Suprapubic skin (tissue), 4 donors: Measurements from ENCODE around the gene PLA2G4F. TPM values are rescaled to one million over a fixed set of nuclear protein-coding genes. Genes with fewer than 3 reads are reported as not detected.

ENCODE experiments used
- DNase-seq, 2 donors: peaks; one replicate each; pipeline ENCODE4 v3.0.0-alpha.2; 2019; ENCODE audit warnings: low spot score in 2 of 2
- H3K27ac ChIP-seq: fragments of 200-600 bp; sonication (generic); one replicate; pipeline ENCODE4 v1.5.1; 2019
- H3K27me3 ChIP-seq: fragments of 200-600 bp; sonication (generic); one replicate; pipeline ENCODE4 v1.5.1; 2019
- H3K36me3 ChIP-seq: fragments of 200-600 bp; sonication (generic); one replicate; pipeline ENCODE4 v1.5.1; 2019
- H3K4me1 ChIP-seq: fragments of 200-600 bp; sonication (generic); one replicate; pipeline ENCODE4 v1.5.1; 2019
- H3K4me3 ChIP-seq: fragments of 200-600 bp; sonication (generic); one replicate; pipeline ENCODE4 v1.5.1; 2019; ENCODE audit warnings: mild to moderate bottlenecking
- H3K9me3 ChIP-seq: fragments of 200-600 bp; sonication (generic); one replicate; pipeline ENCODE4 v1.5.1; 2019
- EP300 ChIP-seq: sonication (generic); formaldehyde crosslinking; IDR thresholded peaks from one replicate; pipeline ENCODE4 v1.6.1; 2017; ENCODE audit warnings: antibody characterized with exemption
- POLR2A ChIP-seq, 2 donors: fragments of 450-650 bp; IDR thresholded peaks; one replicate each; pipeline ENCODE4 v1.6.1; 2017; ENCODE audit warnings: antibody characterized with exemption in 2 of 2, mild to moderate bottlenecking in 2 of 2, moderate library complexity in 2 of 2
- POLR2AphosphoS5 ChIP-seq, 3 donors: sonication (generic); formaldehyde crosslinking; IDR thresholded peaks; one replicate each; pipeline ENCODE4 v1.6.1; 2017; ENCODE audit warnings: antibody characterized with exemption in 3 of 3
- WGBS: methylation state at CpG from one replicate; pipeline ENCODE4 v1.1.5; 2018; 5-methylcytosine and 5-hydroxymethylcytosine counted together
- total RNA-seq, 4 donors: library from RNA; depleted of rRNA; stranded (reverse); fragments of >200 nt; gene quantifications; one replicate each; pipeline ENCODE4 v1.1.0, GENCODE V29; 2016
- TF ChIP-seq, protein P1 (sequence below), 2 donors: fragments of 200-600 bp in 1 of 2; fragments of 450-650 bp in 1 of 2; sonication (generic) in 1 of 2; IDR thresholded peaks; one replicate each; pipeline ENCODE4 v1.5.1; 2016 to 2019; ENCODE audit warnings: antibody characterized with exemption in 2 of 2, mild to moderate bottlenecking in 1 of 2, moderate library complexity in 1 of 2

Gene PLA2G4F
- total RNA-seq, 4 donors from 2014 or later = 209 to 311 (median 246) TPM

DNA sequence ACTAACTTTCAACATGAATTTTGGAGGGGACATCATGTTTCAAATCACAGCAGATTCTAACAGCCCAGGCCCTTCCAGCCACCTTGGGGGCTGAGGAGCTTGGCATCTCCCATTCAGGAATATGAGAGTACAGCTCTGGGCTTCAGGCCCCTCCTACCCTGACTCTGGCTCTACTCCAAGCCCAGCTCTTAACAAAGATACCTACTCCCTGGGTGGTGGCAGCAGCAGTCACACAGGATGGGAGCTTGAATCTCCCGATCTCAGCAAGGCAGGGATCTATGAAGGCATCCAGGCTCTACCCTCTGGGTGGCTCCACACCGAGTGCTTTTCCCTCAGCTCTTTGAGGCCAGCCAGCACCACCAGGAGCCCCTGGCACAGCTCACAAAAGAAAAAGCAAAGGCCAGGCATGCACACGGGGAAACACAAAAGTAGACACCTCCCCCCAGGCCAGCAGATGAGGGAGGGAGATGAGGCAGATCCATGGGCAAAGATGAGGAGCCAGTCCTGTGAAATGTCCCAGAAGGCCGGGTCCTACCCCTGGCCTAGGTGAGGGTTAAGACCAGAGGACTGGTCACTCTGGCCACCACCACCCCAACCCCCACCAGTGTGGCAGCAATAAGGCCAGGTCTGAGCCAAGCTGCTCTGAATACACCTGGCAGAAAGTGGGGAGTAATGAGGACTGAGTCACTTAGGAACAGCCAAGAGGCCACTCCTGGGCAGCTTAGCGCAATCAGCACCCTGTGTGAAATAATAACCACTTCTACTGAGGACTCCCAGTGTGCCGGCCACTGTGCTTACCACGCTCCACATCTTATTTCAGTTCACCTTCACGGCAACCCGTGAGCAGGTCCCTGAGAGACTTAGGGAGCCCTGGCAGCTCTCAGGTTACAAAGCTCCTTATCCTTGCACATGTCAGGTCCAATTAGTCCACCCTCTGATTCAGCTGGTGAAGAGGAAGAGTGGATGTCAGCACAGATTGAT lies 24.3 kb downstream of the PLA2G4F start:
- peaks cover 8% of the 10 kb centered on the region for H3K27me3 ChIP-seq
- no peak overlapping the region for H3K4me3 ChIP-seq
- DNase-seq = peak in 1 of 2 donors; percentile 48
- no peaks in the 10 kb centered on the region for H3K4me1 ChIP-seq
- no peaks in the 10 kb centered on the region for H3K9me3 ChIP-seq
- no peaks in the 10 kb centered on the region for H3K36me3 ChIP-seq
- WGBS = 68% methylated on average over 9 of the region's 9 CpGs
- TF ChIP-seq, protein P1, sequence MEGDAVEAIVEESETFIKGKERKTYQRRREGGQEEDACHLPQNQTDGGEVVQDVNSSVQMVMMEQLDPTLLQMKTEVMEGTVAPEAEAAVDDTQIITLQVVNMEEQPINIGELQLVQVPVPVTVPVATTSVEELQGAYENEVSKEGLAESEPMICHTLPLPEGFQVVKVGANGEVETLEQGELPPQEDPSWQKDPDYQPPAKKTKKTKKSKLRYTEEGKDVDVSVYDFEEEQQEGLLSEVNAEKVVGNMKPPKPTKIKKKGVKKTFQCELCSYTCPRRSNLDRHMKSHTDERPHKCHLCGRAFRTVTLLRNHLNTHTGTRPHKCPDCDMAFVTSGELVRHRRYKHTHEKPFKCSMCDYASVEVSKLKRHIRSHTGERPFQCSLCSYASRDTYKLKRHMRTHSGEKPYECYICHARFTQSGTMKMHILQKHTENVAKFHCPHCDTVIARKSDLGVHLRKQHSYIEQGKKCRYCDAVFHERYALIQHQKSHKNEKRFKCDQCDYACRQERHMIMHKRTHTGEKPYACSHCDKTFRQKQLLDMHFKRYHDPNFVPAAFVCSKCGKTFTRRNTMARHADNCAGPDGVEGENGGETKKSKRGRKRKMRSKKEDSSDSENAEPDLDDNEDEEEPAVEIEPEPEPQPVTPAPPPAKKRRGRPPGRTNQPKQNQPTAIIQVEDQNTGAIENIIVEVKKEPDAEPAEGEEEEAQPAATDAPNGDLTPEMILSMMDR (IDR thresholded peaks at IDR 0.05) = no peak
- no peak overlapping the region for H3K27ac ChIP-seq

DNA sequence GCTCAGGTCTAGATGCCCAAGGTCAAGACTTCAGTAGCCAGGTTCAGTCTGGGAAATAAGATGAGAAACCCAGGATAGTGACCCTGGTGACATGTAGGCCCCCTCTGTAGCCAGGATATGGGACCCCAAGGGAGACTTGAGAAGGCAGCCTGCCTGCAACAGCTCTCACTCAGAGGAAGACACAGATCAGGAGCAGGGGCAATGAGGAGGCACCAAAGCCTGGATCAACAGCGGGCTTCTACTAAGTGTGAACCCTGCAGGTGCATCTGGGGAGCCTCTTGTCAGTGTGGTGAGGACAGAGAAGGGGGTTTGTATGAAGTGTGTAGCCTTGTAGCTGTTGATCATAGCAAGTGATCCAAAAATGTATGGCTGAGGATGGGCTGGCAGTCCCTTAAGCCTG lies 25.4 kb downstream of the PLA2G4F start:
- TF ChIP-seq POLR2A (IDR thresholded peaks at IDR 0.05) (no peak), POLR2AphosphoS5 (IDR thresholded peaks at IDR 0.05) (no peak), EP300 (no peak)
- TF ChIP-seq, protein P1 (IDR thresholded peaks at IDR 0.05) = no peak
- peak in 1 of 2 donors; percentile 56 for DNase-seq
- WGBS = 100% methylated on average over 1 of the region's 1 CpG
- peaks cover 8% of the 10 kb centered on the region for H3K27me3 ChIP-seq
- H3K9me3 ChIP-seq = no peaks in the 10 kb centered on the region
- no peak overlapping the region for H3K4me3 ChIP-seq
- no peaks in the 10 kb centered on the region for H3K4me1 ChIP-seq
- H3K27ac ChIP-seq = no peak overlapping the region
- no peaks in the 10 kb centered on the region for H3K36me3 ChIP-seq

DNA sequence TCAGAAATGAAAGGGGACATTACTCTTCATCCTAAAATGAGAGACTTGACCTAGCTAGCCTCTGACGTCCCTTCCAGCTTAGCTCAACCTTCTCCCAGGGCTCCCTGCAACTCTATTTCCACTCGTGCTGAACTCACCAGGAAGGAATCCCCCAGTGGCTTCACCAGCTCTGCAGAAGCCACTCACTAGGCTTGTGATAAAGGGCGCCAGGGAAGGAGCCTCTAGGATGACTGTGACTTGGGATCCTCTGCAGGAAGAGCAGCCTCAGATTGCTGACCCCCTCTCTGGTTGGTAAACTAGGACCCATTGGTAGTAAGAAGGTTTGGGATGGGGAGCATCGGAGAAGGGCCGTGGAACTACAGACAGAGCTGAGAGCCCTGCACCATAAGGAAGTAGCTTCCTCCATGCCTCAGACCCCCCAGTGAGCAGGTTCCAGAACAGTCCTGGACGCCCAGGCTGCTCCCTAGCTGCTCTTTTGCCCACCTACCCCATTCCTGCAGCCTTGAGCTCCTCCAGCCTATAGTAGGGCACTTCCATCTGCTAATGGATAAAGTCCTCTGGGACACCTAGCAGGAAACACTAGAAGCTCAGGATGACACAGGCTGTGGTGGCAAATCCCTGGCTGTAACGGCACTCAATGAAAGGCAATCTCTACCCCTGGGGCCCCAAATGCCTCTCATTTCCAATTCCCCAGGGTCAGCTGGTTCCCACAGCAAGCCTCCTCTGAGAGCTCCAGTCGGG lies 26.0 kb downstream of the PLA2G4F start:
- 67% methylated on average over 5 of the region's 8 CpGs for WGBS
- peak in 1 of 2 donors; percentile 52 for DNase-seq

DNA sequence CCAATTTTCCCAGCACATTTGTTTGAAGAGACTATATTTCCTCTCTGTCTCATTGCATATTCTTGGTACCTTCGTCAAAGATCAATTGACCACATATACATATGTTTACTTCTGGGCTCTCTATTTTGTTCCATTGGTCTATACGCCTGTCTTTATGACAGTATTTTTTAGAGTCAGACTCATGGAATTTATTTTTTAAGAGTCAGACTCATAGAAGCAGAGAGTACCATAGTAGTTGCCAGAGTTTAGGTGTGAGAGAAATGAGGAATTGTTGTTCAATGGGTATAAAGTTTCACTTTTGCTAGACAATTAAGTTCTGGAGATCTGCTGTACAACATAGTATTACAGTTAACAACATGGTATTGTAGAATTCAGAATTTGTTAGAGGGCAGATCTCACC lies 27.1 kb downstream of the PLA2G4F start:
- H3K36me3 ChIP-seq = no peaks in the 10 kb centered on the region
- no peak for DNase-seq
- H3K9me3 ChIP-seq = no peaks in the 10 kb centered on the region
- WGBS = 79% methylated on average over 2 of the region's 2 CpGs
- TF ChIP-seq, protein P1 (IDR thresholded peaks at IDR 0.05) = no peak
- TF ChIP-seq EP300 (no peak), POLR2A (IDR thresholded peaks at IDR 0.05) (no peak), POLR2AphosphoS5 (IDR thresholded peaks at IDR 0.05) (no peak)
- no peak overlapping the region for H3K4me3 ChIP-seq
- H3K27me3 ChIP-seq = peaks cover 8% of the 10 kb centered on the region
- H3K27ac ChIP-seq = no peak overlapping the region
- no peaks in the 10 kb centered on the region for H3K4me1 ChIP-seq

More for the DNA sequence above, 26.0 kb downstream of the PLA2G4F start:
- TF ChIP-seq POLR2A (IDR thresholded peaks at IDR 0.05) = no peak
- no peak for TF ChIP-seq POLR2AphosphoS5 (IDR thresholded peaks at IDR 0.05)
- no peak for TF ChIP-seq EP300
- TF ChIP-seq, protein P1 (IDR thresholded peaks at IDR 0.05) = no peak
- Histone ChIP-seq H3K36me3 (no peaks in the 10 kb centered on the region), H3K9me3 (no peaks in the 10 kb centered on the region), H3K4me1 (no peaks in the 10 kb centered on the region), H3K27me3 (peaks cover 8% of the 10 kb centered on the region), H3K4me3 (no peak overlapping the region), H3K27ac (no peak overlapping the region)

DNA sequence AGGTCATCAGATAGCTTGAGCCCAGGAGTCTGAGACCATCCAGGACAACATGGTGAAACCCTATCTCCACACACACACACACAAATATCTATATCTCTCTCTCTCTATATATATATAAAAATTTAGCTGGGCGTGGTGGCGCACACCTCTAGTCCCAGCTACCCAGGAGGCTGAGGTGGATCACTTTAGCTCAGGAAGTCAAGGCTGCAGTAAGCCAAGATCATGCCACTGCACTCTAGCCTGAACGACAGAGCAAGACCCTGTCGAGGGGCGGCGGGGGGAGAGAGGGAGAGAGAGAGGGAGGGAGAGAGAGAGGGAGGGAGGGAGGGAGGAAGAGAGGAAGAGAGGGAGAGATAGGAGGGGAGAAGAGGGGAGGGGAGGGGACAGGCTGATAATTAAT lies 28.0 kb downstream of the PLA2G4F start:
- Histone ChIP-seq H3K4me1 (no peaks in the 10 kb centered on the region), H3K27ac (no peak overlapping the region), H3K4me3 (no peak overlapping the region), H3K36me3 (no peaks in the 10 kb centered on the region), H3K27me3 (peaks cover 8% of the 10 kb centered on the region), H3K9me3 (no peaks in the 10 kb centered on the region)
- DNase-seq = no peak
- WGBS = 85% methylated on average over 6 of the region's 6 CpGs
- no peak for TF ChIP-seq POLR2AphosphoS5 (IDR thresholded peaks at IDR 0.05)
- TF ChIP-seq POLR2A (IDR thresholded peaks at IDR 0.05) = no peak
- TF ChIP-seq, protein P1 (IDR thresholded peaks at IDR 0.05) = no peak
- no peak for TF ChIP-seq EP300
